Fibroblast of skin of scalp (primary cell): Measurements from ENCODE around the gene PTPN4.

Experiments used
- DNase-seq: peaks from one replicate; pipeline ENCODE4 v3.0.0-alpha.2; 2013

PTPN4 gene

GRCh38 chr2:119731983-119732382, 27.7 kb upstream of the PTPN4 start:
- no peak for DNase-seq

- DNase-seq: no peak
Observed at GRCh38 chr2:119732601-119733164, 27.0 kb upstream of the PTPN4 start.

GRCh38 chr2:119734047-119734446, 25.7 kb upstream of the PTPN4 start:
- no peak for DNase-seq

- DNase-seq: no peak
Observed at GRCh38 chr2:119735565-119735964, 24.2 kb upstream of the PTPN4 start.

- no peak for DNase-seq
Observed at GRCh38 chr2:119736021-119736420, 23.7 kb upstream of the PTPN4 start.

GRCh38 chr2:119739580-119740255, 20.0 kb upstream of the PTPN4 start:
- no peak for DNase-seq

- DNase-seq: no peak
Observed at GRCh38 chr2:119741001-119741400, 18.7 kb upstream of the PTPN4 start.

GRCh38 chr2:119741868-119742267, 17.9 kb upstream of the PTPN4 start:
- no peak for DNase-seq

GRCh38 chr2:119744335-119744939, 15.3 kb upstream of the PTPN4 start:
- DNase-seq: no peak

- no peak for DNase-seq
Observed at GRCh38 chr2:119745566-119745965, 14.2 kb upstream of the PTPN4 start.

GRCh38 chr2:119746836-119747686, 12.7 kb upstream of the PTPN4 start:
- DNase-seq: peak; percentile 38

GRCh38 chr2:119748135-119748534, 11.6 kb upstream of the PTPN4 start:
- no peak for DNase-seq

- peak; percentile 58 for DNase-seq
Observed at GRCh38 chr2:119749477-119750012, 10.2 kb upstream of the PTPN4 start.

GRCh38 chr2:119751706-119752105, 8.0 kb upstream of the PTPN4 start:
- DNase-seq: no peak

- peak; percentile 60 for DNase-seq
Observed at GRCh38 chr2:119753041-119753929, 6.4 kb upstream of the PTPN4 start.

GRCh38 chr2:119753930-119754321, 5.8 kb upstream of the PTPN4 start:
- no peak for DNase-seq

GRCh38 chr2:119755906-119756305, 3.8 kb upstream of the PTPN4 start:
- no peak for DNase-seq

GRCh38 chr2:119756837-119757236, 2.9 kb upstream of the PTPN4 start:
- DNase-seq: peak; percentile 51

GRCh38 chr2:119758881-119759450, 756 bp upstream of the PTPN4 start:
- no peak for DNase-seq

- no peak for DNase-seq
Observed at GRCh38 chr2:119760237-119760955, 674 bp downstream of the PTPN4 start.

- peak; percentile 9 for DNase-seq
Observed at GRCh38 chr2:119760956-119761275, 1.2 kb downstream of the PTPN4 start.
